ENCODE results near the gene PCBD1. TPM values are rescaled to one million over a fixed set of nuclear protein-coding genes. Genes with fewer than 3 reads are reported as not detected.

Gene PCBD1
- total RNA-seq, 1 experiment from 2014 or later, result 39.7 TPM

DNA sequence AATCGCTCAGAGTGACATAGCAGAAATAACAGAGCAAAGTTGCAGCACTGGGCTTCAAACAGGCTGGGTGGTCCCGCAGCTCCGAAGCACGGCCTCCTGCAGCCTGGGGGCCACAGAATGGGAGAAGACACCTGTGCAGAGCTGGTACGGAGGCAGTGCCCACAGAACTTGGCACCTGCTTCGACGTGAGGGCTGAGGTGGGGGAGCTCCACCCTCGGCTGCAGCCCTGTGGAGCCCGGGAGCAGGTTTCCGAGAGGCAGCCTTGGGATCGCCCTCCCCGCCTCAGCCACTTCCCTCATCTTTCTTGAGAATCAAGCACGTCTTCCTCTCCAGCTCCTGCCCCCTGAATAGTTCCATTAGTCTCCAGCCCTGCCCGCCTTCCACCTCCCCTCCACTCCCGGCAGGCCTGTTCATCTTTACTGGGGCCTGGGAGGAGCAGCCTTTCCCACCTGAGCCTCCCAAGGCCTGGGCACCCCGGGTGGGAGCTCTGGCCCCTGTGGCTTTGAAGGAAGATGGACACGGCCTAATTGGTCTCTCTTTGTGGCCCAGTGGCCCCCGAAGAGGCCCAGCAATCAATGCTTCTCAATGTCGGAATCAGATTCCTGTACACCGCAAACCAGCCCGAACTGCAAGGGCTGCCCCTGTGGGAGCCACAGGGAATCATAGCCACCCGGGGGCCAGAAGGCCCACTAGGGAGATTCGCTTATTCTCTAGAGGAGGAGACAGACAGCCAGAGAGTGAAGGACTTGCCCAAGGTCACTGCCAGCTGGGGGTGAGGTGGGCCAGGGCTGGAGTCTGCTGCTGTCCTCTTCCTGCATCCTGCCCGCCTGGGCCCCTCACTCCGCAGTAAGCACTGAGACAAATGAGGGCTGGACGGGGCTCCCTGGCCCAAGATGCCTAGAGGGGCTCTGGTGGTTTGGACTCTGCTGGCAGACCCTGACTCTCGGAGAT is 17.0 kb upstream of the PCBD1 start:
- H3K4me2 ChIP-seq (ENCODE audit: insufficient read depth, insufficient read length, low read length), result no peak overlapping the region
- H3K79me1 ChIP-seq (ENCODE audit: insufficient read depth, low read depth, low read length, poor library complexity, severe bottlenecking), result no peaks in the 10 kb centered on the region
- no peaks in the 10 kb centered on the region; a peak in 1 of 5 replicates for H3K9me3 Mint-ChIP-seq
- H3K9ac ChIP-seq (ENCODE audit: extremely low read depth, insufficient read length, low read length), result no peak overlapping the region
- no peak overlapping the region for H2BK5ac ChIP-seq (ENCODE audit: insufficient read length, low read length)
- peaks cover 6 to 8% of the 10 kb centered on the region in 2 experiments for H3K4me1 Mint-ChIP-seq
- H3K23me2 ChIP-seq (ENCODE audit: insufficient read length, low read depth, low read length, poor library complexity, severe bottlenecking), result no peaks in the 10 kb centered on the region
- H2AK5ac ChIP-seq (ENCODE audit: insufficient read length, low read length), result no peak overlapping the region
- H2BK12ac ChIP-seq (ENCODE audit: insufficient read length, low read depth, low read length), result no peak overlapping the region
- no peak overlapping the region for H2BK15ac ChIP-seq (ENCODE audit: low read depth, low read length)
- no peak overlapping the region for H3K18ac ChIP-seq (ENCODE audit: insufficient read length, low read depth, low read length)
- DNase-seq, result no peak
- no peak overlapping the region for H3K4me3 Mint-ChIP-seq
- no peaks in the 10 kb centered on the region for H3K9me3 ChIP-seq (ENCODE audit: control insufficient read depth, low read depth, low read length)
- no peak overlapping the region for H3K27ac ChIP-seq (ENCODE audit: insufficient read length, low read depth, low read length)
- no peaks in the 10 kb centered on the region for H3K36me3 Mint-ChIP-seq (ENCODE audit: insufficient read depth in 1 of 3, low read depth in 3 of 3)
- H4K91ac ChIP-seq (ENCODE audit: insufficient read length, low read depth, low read length), result no peak overlapping the region
- H4K20me1 ChIP-seq (ENCODE audit: control insufficient read depth, insufficient read depth, insufficient read length), result no peaks in the 10 kb centered on the region
- no peak overlapping the region for H3K14ac ChIP-seq (ENCODE audit: insufficient read depth, low read length)
- TF ChIP-seq, protein P1, sequence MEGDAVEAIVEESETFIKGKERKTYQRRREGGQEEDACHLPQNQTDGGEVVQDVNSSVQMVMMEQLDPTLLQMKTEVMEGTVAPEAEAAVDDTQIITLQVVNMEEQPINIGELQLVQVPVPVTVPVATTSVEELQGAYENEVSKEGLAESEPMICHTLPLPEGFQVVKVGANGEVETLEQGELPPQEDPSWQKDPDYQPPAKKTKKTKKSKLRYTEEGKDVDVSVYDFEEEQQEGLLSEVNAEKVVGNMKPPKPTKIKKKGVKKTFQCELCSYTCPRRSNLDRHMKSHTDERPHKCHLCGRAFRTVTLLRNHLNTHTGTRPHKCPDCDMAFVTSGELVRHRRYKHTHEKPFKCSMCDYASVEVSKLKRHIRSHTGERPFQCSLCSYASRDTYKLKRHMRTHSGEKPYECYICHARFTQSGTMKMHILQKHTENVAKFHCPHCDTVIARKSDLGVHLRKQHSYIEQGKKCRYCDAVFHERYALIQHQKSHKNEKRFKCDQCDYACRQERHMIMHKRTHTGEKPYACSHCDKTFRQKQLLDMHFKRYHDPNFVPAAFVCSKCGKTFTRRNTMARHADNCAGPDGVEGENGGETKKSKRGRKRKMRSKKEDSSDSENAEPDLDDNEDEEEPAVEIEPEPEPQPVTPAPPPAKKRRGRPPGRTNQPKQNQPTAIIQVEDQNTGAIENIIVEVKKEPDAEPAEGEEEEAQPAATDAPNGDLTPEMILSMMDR (conservative IDR thresholded peaks at IDR 0.05), result no peak
- H2AFZ ChIP-seq (ENCODE audit: low read length), result no peak overlapping the region
- H4K5ac ChIP-seq (ENCODE audit: insufficient read length, low read depth, low read length), result no peak overlapping the region
- H3K4me1 ChIP-seq (ENCODE audit: insufficient read depth, low read length), result no peaks in the 10 kb centered on the region
- no peak overlapping the region for H3K4ac ChIP-seq (ENCODE audit: low read depth, low read length)
- peaks cover 2% of the 10 kb centered on the region for H3K27me3 Mint-ChIP-seq (ENCODE audit: low read depth)
- no peak overlapping the region for H2BK20ac ChIP-seq (ENCODE audit: low read depth, low read length, poor library complexity, severe bottlenecking)
- no peaks in the 10 kb centered on the region for H3K79me2 ChIP-seq (ENCODE audit: insufficient read depth, low read length)
- H4K8ac ChIP-seq (replicated peaks; ENCODE audit: insufficient read length, low read depth, low read length), result no peak overlapping the region
- no peak overlapping the region for H2BK120ac ChIP-seq (ENCODE audit: low read depth, low read length, poor library complexity, severe bottlenecking)
- H3T11ph ChIP-seq (ENCODE audit: low read length), result no peak overlapping the region
- WGBS (ENCODE audit: extremely low coverage, insufficient read length, low lambda C conversion rate), result no CpG with 5 or more reads among the region's 27 CpGs
- H3K27ac Mint-ChIP-seq, result no peak overlapping the region
- no peaks in the 10 kb centered on the region for H3K27me3 ChIP-seq (ENCODE audit: insufficient read depth, low read length)
- H3K23ac ChIP-seq (ENCODE audit: insufficient read length, low read depth, low read length), result no peak overlapping the region
- H3K56ac ChIP-seq (ENCODE audit: insufficient read length, low read depth, low read length), result no peak overlapping the region

Measured in H9 (cell line).